G401 (cell line): ENCODE results near the gene CFAP100. TPM values are rescaled to one million over a fixed set of nuclear protein-coding genes. Genes with fewer than 3 reads are reported as not detected.

Experiments used
- DNase-seq: peaks from one replicate; pipeline ENCODE4 v3.0.0-alpha.2; 2015; ENCODE audit warnings: low spot score
- in situ Hi-C: cut with HindIII; loops from 2 replicates; pipeline ENCODE4 v1.10.0; 2016; ENCODE audit warnings: low sequenced_read_pairs, mixed read lengths
- total RNA-seq: library from RNA; depleted of rRNA; stranded (reverse); fragments of >200 nt; shearing (Covaris generic); gene quantifications from 2 replicates; pipeline ENCODE4 v1.2.3, GENCODE V29; 2014; rRNA removed

Gene CFAP100
- total RNA-seq, 1 experiment from 2014 or later = not detected

GRCh38 chr3:126481808-126482502 lies 87.2 kb downstream of the CFAP100 start:
- peak; percentile 57 for DNase-seq
- in situ Hi-C loops = no loop called here

DNA sequence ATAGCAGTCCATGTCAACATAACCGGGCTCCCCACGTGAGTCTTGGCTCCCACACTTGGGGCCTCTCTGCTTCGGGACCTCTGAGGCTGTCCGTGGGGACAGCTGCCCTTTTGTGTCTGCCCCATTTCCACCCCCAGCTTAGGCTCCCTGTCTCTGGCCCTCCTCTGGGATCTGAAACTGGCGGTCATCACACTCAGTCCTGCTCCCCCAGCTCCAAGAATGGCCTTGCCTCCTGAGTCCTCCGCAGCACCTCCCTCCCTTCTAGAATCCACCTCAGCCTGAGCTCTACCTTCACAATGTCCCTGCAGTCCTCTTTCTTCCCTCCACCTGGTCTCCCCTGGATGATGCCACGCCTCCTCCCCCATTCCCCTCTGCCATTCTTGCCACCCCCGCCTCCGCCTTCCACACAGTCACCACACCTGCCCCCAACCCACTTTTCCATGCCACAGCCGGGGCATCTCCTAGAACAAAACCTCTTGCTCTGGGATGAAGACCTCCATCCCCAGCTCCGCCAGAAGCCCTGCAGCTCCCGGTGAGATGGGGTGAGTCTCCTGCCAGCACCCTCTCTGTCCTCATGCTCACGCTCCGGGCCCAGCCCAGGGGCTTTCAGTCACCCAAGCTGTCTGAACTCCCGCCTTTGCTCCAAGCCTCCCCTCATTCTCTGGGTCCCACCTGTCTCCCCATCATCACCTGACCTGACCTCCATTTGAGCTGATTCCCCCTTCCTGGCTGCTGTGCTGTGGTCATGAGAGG lies 88.0 kb downstream of the CFAP100 start:
- no peak for DNase-seq
- in situ Hi-C loops = no loop called here

- no peak for DNase-seq
- in situ Hi-C loops = no loop called here
Observed at GRCh38 chr3:126483321-126483761, 88.6 kb downstream of the CFAP100 start.

DNA sequence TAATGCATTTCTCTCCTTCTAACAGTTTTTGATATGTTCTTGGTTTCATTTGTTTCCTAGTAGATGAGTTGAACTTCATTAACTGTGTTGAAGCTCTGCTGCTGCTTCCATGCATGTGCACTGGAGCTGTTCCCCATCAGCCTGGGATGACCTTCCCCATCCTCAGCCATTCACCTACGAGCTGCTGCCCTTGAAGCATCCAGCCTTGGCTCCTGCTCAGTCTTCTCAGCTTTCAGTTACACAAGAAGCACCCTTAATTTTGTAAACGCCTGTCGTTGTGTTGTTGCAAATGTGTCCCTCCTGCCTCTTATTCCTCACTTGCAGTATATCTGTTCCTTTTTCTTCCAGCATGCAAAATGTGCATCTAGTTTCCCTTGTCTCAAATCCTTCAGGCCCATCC lies 89.4 kb downstream of the CFAP100 start:
- in situ Hi-C loops = no loop called here
- no peak for DNase-seq

DNA sequence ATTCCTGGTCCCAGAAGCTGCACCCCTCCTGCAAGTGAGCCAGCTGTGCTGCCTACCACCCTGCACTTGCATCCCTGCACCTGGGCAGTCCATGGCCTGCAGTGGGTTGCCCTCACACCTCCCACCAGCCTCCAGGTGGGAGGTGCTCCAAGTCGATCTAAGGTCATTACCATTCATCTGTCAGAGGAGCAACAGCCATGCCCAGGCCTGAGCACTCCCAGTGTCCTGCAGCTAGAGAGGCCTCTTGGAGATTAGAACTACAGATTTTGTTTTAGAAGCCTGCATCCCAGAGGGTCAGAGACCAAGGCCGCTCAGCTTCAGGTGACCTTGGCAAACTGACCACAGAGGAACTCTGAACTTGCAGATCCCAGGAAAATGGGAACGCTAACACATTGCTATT lies 90.0 kb downstream of the CFAP100 start:
- in situ Hi-C loops = no loop called here
- DNase-seq = no peak

- in situ Hi-C loops = no loop called here
- no peak for DNase-seq
Observed at GRCh38 chr3:126485176-126485897, 90.6 kb downstream of the CFAP100 start.

DNA sequence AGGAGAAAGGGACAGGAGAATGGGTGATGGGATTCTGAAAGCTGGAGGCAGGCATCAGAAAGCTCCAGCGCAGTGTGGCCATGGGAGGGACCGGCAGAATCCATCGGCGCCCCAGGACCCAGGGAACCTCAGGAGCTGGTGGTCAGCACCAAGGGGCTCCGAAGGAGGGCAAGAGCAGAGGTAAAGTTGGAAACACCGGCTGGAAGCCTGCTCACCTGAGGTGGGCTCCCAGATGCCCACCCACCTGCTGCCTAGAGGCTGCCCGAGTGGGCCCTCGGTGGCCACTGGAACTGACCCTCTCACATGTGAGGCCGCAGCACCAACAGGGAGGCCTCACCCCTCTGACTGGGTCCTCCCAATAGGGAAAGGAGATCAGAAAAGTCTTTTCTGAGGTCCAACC lies 91.2 kb downstream of the CFAP100 start:
- DNase-seq = no peak

More for the DNA sequence above, 91.2 kb downstream of the CFAP100 start:
- in situ Hi-C loops = no loop called here

Other genes starting within 250 kb of the CFAP100 start
- not detected in 2 replicates for gene ALDH1L1, start 214.3 kb upstream of the CFAP100 start, total RNA-seq
- 5.9 and 8.7 TPM in 2 replicates for gene KLF15, start 37.5 kb upstream of the CFAP100 start, total RNA-seq
- gene ZXDC, start 81.0 kb downstream of the CFAP100 start, total RNA-seq = 11.4 and 18.9 TPM in 2 replicates
- gene UROC1, start 122.9 kb downstream of the CFAP100 start, total RNA-seq = not detected in 2 replicates
- gene CHST13, start 129.2 kb downstream of the CFAP100 start, total RNA-seq = 0.49 and 2.0 TPM in 2 replicates
- gene C3orf22, start 164.0 kb downstream of the CFAP100 start, total RNA-seq = not detected in 2 replicates